HG03025 (cell line): ENCODE data around the gene SHB.

ENCODE experiments used
- ATAC-seq: cut with Tn5 transposase; IDR thresholded peaks from one replicate; pipeline ENCODE4 v1.9.1; 2021; ENCODE audit warnings: mild to moderate bottlenecking, moderate library complexity; ENCODE audit not compliant: unreplicated experiment, low FRiP score

SHB gene

GRCh38 chr9:38026021-38026809, 42.8 kb downstream of the SHB start:
- no peak for ATAC-seq

GRCh38 chr9:38025166-38025565, 43.9 kb downstream of the SHB start:
- no peak for ATAC-seq

GRCh38 chr9:38024036-38024681, 44.9 kb downstream of the SHB start:
- ATAC-seq, result no peak

- ATAC-seq, result no peak
Observed at GRCh38 chr9:38023661-38024035, 45.4 kb downstream of the SHB start.

- no peak for ATAC-seq
Observed at GRCh38 chr9:38022995-38023394, 46.0 kb downstream of the SHB start.

GRCh38 chr9:38022203-38022895, 46.7 kb downstream of the SHB start:
- no peak for ATAC-seq

GRCh38 chr9:38020151-38021076, 48.6 kb downstream of the SHB start:
- ATAC-seq, result no peak

- no peak for ATAC-seq
Observed at GRCh38 chr9:38019731-38020130, 49.3 kb downstream of the SHB start.

- ATAC-seq, result no peak
Observed at GRCh38 chr9:38018958-38019602, 49.9 kb downstream of the SHB start.

- ATAC-seq, result no peak
Observed at GRCh38 chr9:38018241-38018957, 50.6 kb downstream of the SHB start.

- no peak for ATAC-seq
Observed at GRCh38 chr9:38017885-38018186, 51.2 kb downstream of the SHB start.

- ATAC-seq, result no peak
Observed at GRCh38 chr9:38017149-38017884, 51.7 kb downstream of the SHB start.

GRCh38 chr9:38016375-38017135, 52.5 kb downstream of the SHB start:
- ATAC-seq, result no peak

- no peak for ATAC-seq
Observed at GRCh38 chr9:38015906-38016305, 53.1 kb downstream of the SHB start.

GRCh38 chr9:38015266-38015665, 53.8 kb downstream of the SHB start:
- ATAC-seq, result no peak

GRCh38 chr9:38012767-38013450, 56.1 kb downstream of the SHB start:
- no peak for ATAC-seq

- ATAC-seq, result no peak
Observed at GRCh38 chr9:38011991-38012390, 57.0 kb downstream of the SHB start.
